ENCODE data around the gene VGLL4.
"Not testable (repeated sequence)": the region's sequence is repeated elsewhere in the genome, so short reads cannot be mapped to it uniquely, and the experiment has no call there.

VGLL4 gene

GRCh38 chr3:11643605-11644087 lies at the start of gene VGLL4:
Gene VGLL4, minus strand, starts transcription at chr3:11643915. Its CDS starts 397 bp downstream, at chr3:11643518.
- Histone ChIP-seq H3K4me3 (ENCODE audit: low read length) (peak within 1 kb of the TSS; percentile 85), H3K4me1 (ENCODE audit: control insufficient read depth, insufficient read depth, low read length) (peaks cover 16% of the 10 kb centered on the region), H3K36me3 (ENCODE audit: control insufficient read depth, insufficient read depth, low read length) (no peaks in the 10 kb centered on the region), H3K9ac (ENCODE audit: low read length) (peak within 1 kb of the TSS; percentile 35), H3K27ac (ENCODE audit: low read depth, low read length) (peak within 1 kb of the TSS; percentile 87), H3K27me3 (ENCODE audit: control insufficient read depth, insufficient read depth, low read length) (no peaks in the 10 kb centered on the region)

- H3K27me3 ChIP-seq (ENCODE audit: control insufficient read depth, insufficient read depth, low read length) = no peaks in the 10 kb centered on the region
- no peak overlapping the region for H3K27ac ChIP-seq (ENCODE audit: low read depth, low read length)
- H3K36me3 ChIP-seq (ENCODE audit: control insufficient read depth, insufficient read depth, low read length) = no peaks in the 10 kb centered on the region
- no peak overlapping the region for H3K9ac ChIP-seq (ENCODE audit: low read length)
- H3K4me1 ChIP-seq (ENCODE audit: control insufficient read depth, insufficient read depth, low read length) = no peaks in the 10 kb centered on the region
- H3K4me3 ChIP-seq (ENCODE audit: low read length) = no peak overlapping the region
These were observed 48.8 kb upstream of the VGLL4 start for GRCh38 chr3:11692532-11692813.

- H3K27ac ChIP-seq (ENCODE audit: low read depth, low read length) = no peak overlapping the region
These were observed 48.2 kb upstream of the VGLL4 start for GRCh38 chr3:11691767-11692531.

GRCh38 chr3:11690863-11691766 lies 47.4 kb upstream of the VGLL4 start:
- Histone ChIP-seq H3K9ac (ENCODE audit: low read length) (no peak overlapping the region), H3K4me3 (ENCODE audit: low read length) (no peak overlapping the region), H3K27me3 (ENCODE audit: control insufficient read depth, insufficient read depth, low read length) (no peaks in the 10 kb centered on the region), H3K36me3 (ENCODE audit: control insufficient read depth, insufficient read depth, low read length) (no peaks in the 10 kb centered on the region), H3K27ac (ENCODE audit: low read depth, low read length) (no peak overlapping the region), H3K4me1 (ENCODE audit: control insufficient read depth, insufficient read depth, low read length) (no peaks in the 10 kb centered on the region)

More at GRCh38 chr3:11691767-11692531, 48.2 kb upstream of the VGLL4 start:
- Histone ChIP-seq H3K4me1 (ENCODE audit: control insufficient read depth, insufficient read depth, low read length) (no peaks in the 10 kb centered on the region), H3K4me3 (ENCODE audit: low read length) (no peak overlapping the region), H3K36me3 (ENCODE audit: control insufficient read depth, insufficient read depth, low read length) (no peaks in the 10 kb centered on the region), H3K9ac (ENCODE audit: low read length) (no peak overlapping the region), H3K27me3 (ENCODE audit: control insufficient read depth, insufficient read depth, low read length) (no peaks in the 10 kb centered on the region)

GRCh38 chr3:11689749-11690148 lies 46.0 kb upstream of the VGLL4 start:
- no peaks in the 10 kb centered on the region for H3K27me3 ChIP-seq (ENCODE audit: control insufficient read depth, insufficient read depth, low read length)
- H3K4me3 ChIP-seq (ENCODE audit: low read length) = no peak overlapping the region
- H3K4me1 ChIP-seq (ENCODE audit: control insufficient read depth, insufficient read depth, low read length) = no peaks in the 10 kb centered on the region
- H3K36me3 ChIP-seq (ENCODE audit: control insufficient read depth, insufficient read depth, low read length) = no peaks in the 10 kb centered on the region
- no peak overlapping the region for H3K9ac ChIP-seq (ENCODE audit: low read length)
- H3K27ac ChIP-seq (ENCODE audit: low read depth, low read length) = no peak overlapping the region

- not testable (repeated sequence) for H3K4me3 ChIP-seq (ENCODE audit: low read length); H3K36me3 ChIP-seq (ENCODE audit: control insufficient read depth, insufficient read depth, low read length); H3K4me1 ChIP-seq (ENCODE audit: control insufficient read depth, insufficient read depth, low read length); H3K27ac ChIP-seq (ENCODE audit: low read depth, low read length); H3K9ac ChIP-seq (ENCODE audit: low read length); H3K27me3 ChIP-seq (ENCODE audit: control insufficient read depth, insufficient read depth, low read length)
These were observed 41.3 kb upstream of the VGLL4 start for GRCh38 chr3:11684980-11685379.

GRCh38 chr3:11680509-11680908 lies 36.8 kb upstream of the VGLL4 start:
- H3K9ac ChIP-seq (ENCODE audit: low read length) = no peak overlapping the region
- H3K27ac ChIP-seq (ENCODE audit: low read depth, low read length) = no peak overlapping the region
- no peaks in the 10 kb centered on the region for H3K27me3 ChIP-seq (ENCODE audit: control insufficient read depth, insufficient read depth, low read length)
- H3K36me3 ChIP-seq (ENCODE audit: control insufficient read depth, insufficient read depth, low read length) = no peaks in the 10 kb centered on the region
- H3K4me1 ChIP-seq (ENCODE audit: control insufficient read depth, insufficient read depth, low read length) = no peaks in the 10 kb centered on the region
- H3K4me3 ChIP-seq (ENCODE audit: low read length) = no peak overlapping the region

- no peak overlapping the region for H3K9ac ChIP-seq (ENCODE audit: low read length)
- H3K4me1 ChIP-seq (ENCODE audit: control insufficient read depth, insufficient read depth, low read length) = no peaks in the 10 kb centered on the region
- no peak overlapping the region for H3K27ac ChIP-seq (ENCODE audit: low read depth, low read length)
- H3K27me3 ChIP-seq (ENCODE audit: control insufficient read depth, insufficient read depth, low read length) = no peaks in the 10 kb centered on the region
- no peak overlapping the region for H3K4me3 ChIP-seq (ENCODE audit: low read length)
- H3K36me3 ChIP-seq (ENCODE audit: control insufficient read depth, insufficient read depth, low read length) = no peaks in the 10 kb centered on the region
These were observed 36.2 kb upstream of the VGLL4 start for GRCh38 chr3:11679964-11680363.

- Histone ChIP-seq H3K4me1 (ENCODE audit: control insufficient read depth, insufficient read depth, low read length) (no peaks in the 10 kb centered on the region), H3K36me3 (ENCODE audit: control insufficient read depth, insufficient read depth, low read length) (no peaks in the 10 kb centered on the region), H3K27ac (ENCODE audit: low read depth, low read length) (no peak overlapping the region), H3K27me3 (ENCODE audit: control insufficient read depth, insufficient read depth, low read length) (no peaks in the 10 kb centered on the region), H3K4me3 (ENCODE audit: low read length) (no peak overlapping the region), H3K9ac (ENCODE audit: low read length) (no peak overlapping the region)
These were observed 28.6 kb upstream of the VGLL4 start for GRCh38 chr3:11672363-11672762.

- no peak overlapping the region for H3K4me3 ChIP-seq (ENCODE audit: low read length)
- H3K36me3 ChIP-seq (ENCODE audit: control insufficient read depth, insufficient read depth, low read length) = no peaks in the 10 kb centered on the region
- no peak overlapping the region for H3K27ac ChIP-seq (ENCODE audit: low read depth, low read length)
- H3K9ac ChIP-seq (ENCODE audit: low read length) = no peak overlapping the region
- H3K4me1 ChIP-seq (ENCODE audit: control insufficient read depth, insufficient read depth, low read length) = peaks cover 2% of the 10 kb centered on the region
- no peaks in the 10 kb centered on the region for H3K27me3 ChIP-seq (ENCODE audit: control insufficient read depth, insufficient read depth, low read length)
These were observed 28.0 kb upstream of the VGLL4 start for GRCh38 chr3:11671648-11672100.

- Histone ChIP-seq H3K27ac (ENCODE audit: low read depth, low read length) (no peak overlapping the region), H3K4me3 (ENCODE audit: low read length) (no peak overlapping the region), H3K9ac (ENCODE audit: low read length) (no peak overlapping the region), H3K36me3 (ENCODE audit: control insufficient read depth, insufficient read depth, low read length) (no peaks in the 10 kb centered on the region), H3K27me3 (ENCODE audit: control insufficient read depth, insufficient read depth, low read length) (no peaks in the 10 kb centered on the region), H3K4me1 (ENCODE audit: control insufficient read depth, insufficient read depth, low read length) (peaks cover 2% of the 10 kb centered on the region)
These were observed 24.8 kb upstream of the VGLL4 start for GRCh38 chr3:11668243-11669235.

- Histone ChIP-seq H3K4me3 (ENCODE audit: low read length) (no peak overlapping the region), H3K36me3 (ENCODE audit: control insufficient read depth, insufficient read depth, low read length) (no peaks in the 10 kb centered on the region), H3K9ac (ENCODE audit: low read length) (no peak overlapping the region), H3K27ac (ENCODE audit: low read depth, low read length) (no peak overlapping the region), H3K27me3 (ENCODE audit: control insufficient read depth, insufficient read depth, low read length) (no peaks in the 10 kb centered on the region), H3K4me1 (ENCODE audit: control insufficient read depth, insufficient read depth, low read length) (peaks cover 2% of the 10 kb centered on the region)
These were observed 21.6 kb upstream of the VGLL4 start for GRCh38 chr3:11665331-11665730.
